ENCODE measurements around the gene NSUN5.

DNA sequence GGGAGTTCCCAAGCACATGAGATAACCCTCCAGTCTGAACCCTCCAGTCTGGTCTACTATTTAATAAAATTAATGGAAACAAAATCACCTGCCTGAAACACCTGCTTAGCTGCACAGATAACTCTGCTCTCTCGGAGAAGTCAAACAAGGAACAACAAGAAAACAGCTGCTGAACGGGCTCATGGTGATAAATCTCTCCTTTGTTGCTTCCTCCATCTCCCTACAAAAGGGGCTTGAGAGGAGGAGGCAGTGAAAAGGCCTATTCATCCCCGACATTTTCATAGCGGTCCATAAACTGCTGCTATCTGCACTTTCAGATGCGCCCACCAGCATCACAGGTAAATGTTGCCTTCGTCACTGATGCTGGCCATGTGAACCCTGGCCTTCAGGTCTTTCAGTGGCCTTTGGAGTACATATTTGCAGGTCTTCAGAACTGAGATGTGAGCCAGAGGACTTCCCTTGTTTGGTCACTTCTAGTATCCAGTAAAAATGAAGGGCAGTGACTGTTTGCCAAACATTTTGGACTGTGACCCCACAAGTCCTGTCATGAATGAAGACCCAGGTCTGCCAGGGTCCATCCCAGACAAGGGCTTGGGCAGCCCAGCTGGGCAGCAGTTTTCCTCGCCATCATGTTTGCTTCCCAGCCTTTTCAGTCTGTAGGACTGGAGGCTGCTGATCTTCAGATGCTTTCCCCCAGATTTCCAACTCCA is 35.2 kb upstream of the NSUN5 start:
- TF ChIP-seq CTCF (IDR thresholded peaks at IDR 0.05) (no peak), POLR2AphosphoS5 (IDR thresholded peaks at IDR 0.05) (no peak), POLR2A (IDR thresholded peaks at IDR 0.05) (no peak), EP300 (IDR thresholded peaks at IDR 0.05) (no peak)

Measured in gastroesophageal sphincter (tissue), 3 donors.